HEK293 (cell line): Measurements from ENCODE around the gene BAIAP2.

ENCODE experiments used
- CTCF ChIP-seq: fragments of 450-650 bp; formaldehyde crosslinking; IDR thresholded peaks from 2 replicates; pipeline ENCODE4 v1.5.1; 2016; ENCODE audit warnings: missing biosample characterization, missing genetic modification characterization
- REST ChIP-seq: fragments of 450-650 bp; formaldehyde crosslinking; IDR thresholded peaks from 2 replicates; pipeline ENCODE4 v1.5.1; 2016; ENCODE audit warnings: missing biosample characterization, missing genetic modification characterization
- YY1 ChIP-seq: fragments of 450-650 bp; formaldehyde crosslinking; IDR thresholded peaks from 2 replicates; pipeline ENCODE4 v1.5.1; 2018; ENCODE audit warnings: missing biosample characterization, missing genetic modification characterization
- ZNF214 ChIP-seq: fragments of 450-650 bp; formaldehyde crosslinking; IDR thresholded peaks from 2 replicates; pipeline ENCODE4 v1.5.1; 2017; ENCODE audit warnings: missing biosample characterization, mild to moderate bottlenecking, missing genetic modification characterization, borderline replicate concordance
- ZNF391 ChIP-seq: fragments of 450-650 bp; formaldehyde crosslinking; IDR thresholded peaks from 2 replicates; pipeline ENCODE4 v1.5.1; 2016; ENCODE audit warnings: low read depth, missing biosample characterization, missing genetic modification characterization, borderline replicate concordance
- ZNF530 ChIP-seq: fragments of 450-650 bp; formaldehyde crosslinking; IDR thresholded peaks from 2 replicates; pipeline ENCODE4 v1.5.1; 2016; ENCODE audit warnings: low read depth, missing biosample characterization, missing genetic modification characterization

GRCh38 chr17:81140695-81141094, 105.7 kb downstream of the BAIAP2 start:
- TF ChIP-seq YY1 = no peak
- no peak for TF ChIP-seq CTCF (tag by site-specific recombination)
- no peak for TF ChIP-seq ZNF530
- TF ChIP-seq REST (tag by site-specific recombination) = no peak
- no peak for TF ChIP-seq ZNF391 (tag by site-specific recombination)
- no peak for TF ChIP-seq ZNF214
